ENCODE results near the gene CCDC14. TPM values are rescaled to one million over a fixed set of nuclear protein-coding genes. Genes with fewer than 3 reads are reported as not detected.
"Not testable (repeated sequence)": the region's sequence is repeated elsewhere in the genome, so short reads cannot be mapped to it uniquely, and the experiment has no call there.

Gene CCDC14
- total RNA-seq, 3 donors from 2014 or later (not counting 1 experiment from before 2014, with no cell fraction given), result 34.7 to 38.5 (median 37.8) TPM

- Mint-ChIP-seq H3K36me3 (no peaks in the 10 kb centered on the region), H3K4me1 (peaks cover 0 to 4% of the 10 kb centered on the region in 2 donors), H3K27me3 (ENCODE audit: low read depth in 2 of 2) (peaks cover 34 to 75% of the 10 kb centered on the region in 2 donors), H3K27ac (no peak overlapping the region), H3K9me3 (no peaks in the 10 kb centered on the region), H3K4me3 (no peak overlapping the region)
- intact Hi-C loops (cut with micrococcal nuclease), result no loop called here
- Histone ChIP-seq H3K36me3 (ENCODE audit: control insufficient read depth, insufficient read depth, low read length) (no peaks in the 10 kb centered on the region), H3K27ac (ENCODE audit: low read length) (no peak overlapping the region), H3K9me3 (ENCODE audit: control insufficient read depth, insufficient read depth, low read length) (no peaks in the 10 kb centered on the region), H3K4me3 (ENCODE audit: low read length) (no peak overlapping the region), H3K27me3 (ENCODE audit: control insufficient read depth, insufficient read depth, low read length) (peaks cover 8% of the 10 kb centered on the region), H3K4me1 (ENCODE audit: control insufficient read depth, insufficient read depth, low read length) (no peaks in the 10 kb centered on the region)
- TF ChIP-seq CTCF (IDR thresholded peaks at IDR 0.05), result no peak
- ATAC-seq (no peak), DNase-seq (no peak)
- WGBS (ENCODE audit: insufficient coverage), result 100% methylated on average over 2 of the region's 3 CpGs
Observed at GRCh38 chr3:123984957-123985356, 23.9 kb upstream of the CCDC14 start.

- H3K27ac Mint-ChIP-seq, result no peak overlapping the region
- peaks cover 31 to 70% of the 10 kb centered on the region in 2 donors for H3K27me3 Mint-ChIP-seq (ENCODE audit: low read depth in 2 of 2)
- peaks cover 4% of the 10 kb centered on the region for H3K27me3 ChIP-seq (ENCODE audit: control insufficient read depth, insufficient read depth, low read length)
- intact Hi-C loops (cut with micrococcal nuclease), result no loop called here
- no peaks in the 10 kb centered on the region for H3K36me3 Mint-ChIP-seq
- H3K27ac ChIP-seq (ENCODE audit: low read length), result no peak overlapping the region
- H3K9me3 ChIP-seq (ENCODE audit: control insufficient read depth, insufficient read depth, low read length), result no peaks in the 10 kb centered on the region
- no peaks in the 10 kb centered on the region for H3K36me3 ChIP-seq (ENCODE audit: control insufficient read depth, insufficient read depth, low read length)
- 96% methylated on average over 1 of the region's 1 CpG for WGBS (ENCODE audit: insufficient coverage)
- DNase-seq, result no peak
- H3K4me1 ChIP-seq (ENCODE audit: control insufficient read depth, insufficient read depth, low read length), result no peaks in the 10 kb centered on the region
- H3K4me3 Mint-ChIP-seq, result no peak overlapping the region
- peaks cover 0 to 6% of the 10 kb centered on the region in 2 donors for H3K4me1 Mint-ChIP-seq
- no peak for TF ChIP-seq CTCF (IDR thresholded peaks at IDR 0.05)
- H3K4me3 ChIP-seq (ENCODE audit: low read length), result no peak overlapping the region
- ATAC-seq, result no peak
- no peaks in the 10 kb centered on the region for H3K9me3 Mint-ChIP-seq
Observed at GRCh38 chr3:123984350-123984749, 23.3 kb upstream of the CCDC14 start.

- WGBS (ENCODE audit: insufficient coverage), result 80% methylated on average over 4 of the region's 4 CpGs
- intact Hi-C loops (cut with micrococcal nuclease), result not testable (repeated sequence)
Observed at GRCh38 chr3:123981317-123981716, 20.3 kb upstream of the CCDC14 start.

GRCh38 chr3:123980539-123980938, 19.5 kb upstream of the CCDC14 start:
- Histone ChIP-seq H3K27ac (ENCODE audit: low read length) (no peak overlapping the region), H3K4me3 (ENCODE audit: low read length) (no peak overlapping the region), H3K27me3 (ENCODE audit: control insufficient read depth, insufficient read depth, low read length) (peaks cover 4% of the 10 kb centered on the region), H3K36me3 (ENCODE audit: control insufficient read depth, insufficient read depth, low read length) (no peaks in the 10 kb centered on the region), H3K4me1 (ENCODE audit: control insufficient read depth, insufficient read depth, low read length) (no peaks in the 10 kb centered on the region), H3K9me3 (ENCODE audit: control insufficient read depth, insufficient read depth, low read length) (no peaks in the 10 kb centered on the region)
- H3K27me3 Mint-ChIP-seq (ENCODE audit: low read depth in 2 of 2), result peaks cover 22 to 54% of the 10 kb centered on the region in 2 donors
- peaks cover 0 to 6% of the 10 kb centered on the region in 2 donors for H3K4me1 Mint-ChIP-seq
- H3K27ac Mint-ChIP-seq, result no peak overlapping the region
- no peak for TF ChIP-seq CTCF (IDR thresholded peaks at IDR 0.05)
- H3K9me3 Mint-ChIP-seq, result no peaks in the 10 kb centered on the region
- H3K36me3 Mint-ChIP-seq, result no peaks in the 10 kb centered on the region
- WGBS (ENCODE audit: insufficient coverage), result 71% methylated on average over 2 of the region's 4 CpGs
- no peak overlapping the region for H3K4me3 Mint-ChIP-seq
- DNase-seq, result no peak
- intact Hi-C loops (cut with micrococcal nuclease), result no loop called here
- ATAC-seq, result no peak

More at GRCh38 chr3:123981317-123981716, 20.3 kb upstream of the CCDC14 start:
- H3K4me3 ChIP-seq (ENCODE audit: low read length); H3K4me3 Mint-ChIP-seq; DNase-seq; H3K9me3 ChIP-seq (ENCODE audit: control insufficient read depth, insufficient read depth, low read length); H3K27ac ChIP-seq (ENCODE audit: low read length); ATAC-seq; H3K27me3 ChIP-seq (ENCODE audit: control insufficient read depth, insufficient read depth, low read length); H3K36me3 Mint-ChIP-seq; H3K27ac Mint-ChIP-seq; H3K9me3 Mint-ChIP-seq; H3K36me3 ChIP-seq (ENCODE audit: control insufficient read depth, insufficient read depth, low read length); H3K4me1 ChIP-seq (ENCODE audit: control insufficient read depth, insufficient read depth, low read length); H3K4me1 Mint-ChIP-seq: not testable (repeated sequence)
- H3K27me3 Mint-ChIP-seq (ENCODE audit: low read depth in 2 of 2), result peaks cover 22 to 54% of the 10 kb centered on the region in 2 donors
